Endothelial cell (in vitro differentiated cells): ENCODE results near the gene NAPB. TPM values are rescaled to one million over a fixed set of nuclear protein-coding genes. Genes with fewer than 3 reads are reported as not detected.

Experiments used
- DNase-seq: peaks from one replicate; pipeline ENCODE4 v3.0.0; 2021; ENCODE audit warnings: low spot score
- H3K27ac Mint-ChIP-seq: one replicate; pipeline ENCODE4 v1.8.0; 2021; ENCODE audit warnings: mixed read lengths, inconsistent platforms; ENCODE audit not compliant: unreplicated experiment
- H3K27me3 Mint-ChIP-seq: one replicate; pipeline ENCODE4 v1.8.0; 2021; ENCODE audit warnings: mild to moderate bottlenecking, moderate library complexity, mixed read lengths, inconsistent platforms; ENCODE audit not compliant: unreplicated experiment
- H3K36me3 Mint-ChIP-seq: one replicate; pipeline ENCODE4 v1.8.0; 2021; ENCODE audit warnings: mild to moderate bottlenecking, low read depth, mixed read lengths, inconsistent platforms; ENCODE audit not compliant: unreplicated experiment
- H3K4me1 Mint-ChIP-seq: one replicate; pipeline ENCODE4 v1.8.0; 2021; ENCODE audit warnings: mild to moderate bottlenecking, mixed read lengths, inconsistent platforms; ENCODE audit not compliant: unreplicated experiment
- H3K4me3 Mint-ChIP-seq: one replicate; pipeline ENCODE4 v1.8.0; 2021; ENCODE audit warnings: mild to moderate bottlenecking, mixed read lengths, inconsistent platforms; ENCODE audit not compliant: unreplicated experiment
- H3K9me3 Mint-ChIP-seq: one replicate; pipeline ENCODE4 v1.8.0; 2021; ENCODE audit warnings: mixed read lengths, inconsistent platforms; ENCODE audit not compliant: unreplicated experiment
- CTCF ChIP-seq: fragments of 200-600 bp; sonication (generic); IDR thresholded peaks from one replicate; pipeline ENCODE4 v1.5.0; 2021; ENCODE audit warnings: antibody characterized with exemption; ENCODE audit not compliant: unreplicated experiment
- total RNA-seq: library from RNA; stranded (reverse); fragmentation: NEBNext Ultra II Directional; extraction: Animal tissue kit (Norgen Biotek cat#: 25700); gene quantifications from one replicate; pipeline ENCODE4 v1.2.1, GENCODE V29; 2021; ENCODE audit not compliant: unreplicated experiment

Gene NAPB
- total RNA-seq, 1 donor from 2014 or later, result 9.6 TPM

GRCh38 chr20:23379772-23380171 is 41.5 kb downstream of the NAPB start:
- no peaks in the 10 kb centered on the region for H3K9me3 Mint-ChIP-seq
- peaks cover 31% of the 10 kb centered on the region for H3K36me3 Mint-ChIP-seq
- peaks cover 13% of the 10 kb centered on the region for H3K4me1 Mint-ChIP-seq
- no peak for TF ChIP-seq CTCF
- no peak overlapping the region for H3K27ac Mint-ChIP-seq
- DNase-seq, result no peak
- no peak overlapping the region for H3K4me3 Mint-ChIP-seq
- no peaks in the 10 kb centered on the region for H3K27me3 Mint-ChIP-seq

GRCh38 chr20:23375827-23376226 is 45.5 kb downstream of the NAPB start:
- H3K4me1 Mint-ChIP-seq, result no peaks in the 10 kb centered on the region
- H3K9me3 Mint-ChIP-seq, result no peaks in the 10 kb centered on the region
- no peak overlapping the region for H3K27ac Mint-ChIP-seq
- no peaks in the 10 kb centered on the region for H3K27me3 Mint-ChIP-seq
- DNase-seq, result no peak
- no peak overlapping the region for H3K4me3 Mint-ChIP-seq
- peaks cover 22% of the 10 kb centered on the region for H3K36me3 Mint-ChIP-seq
- TF ChIP-seq CTCF, result no peak

- no peak for TF ChIP-seq CTCF
- DNase-seq, result no peak
- Mint-ChIP-seq H3K4me1 (no peaks in the 10 kb centered on the region), H3K27me3 (no peaks in the 10 kb centered on the region), H3K27ac (no peak overlapping the region), H3K4me3 (no peak overlapping the region), H3K36me3 (peaks cover 33% of the 10 kb centered on the region), H3K9me3 (no peaks in the 10 kb centered on the region)
Observed at GRCh38 chr20:23374441-23374840, 46.8 kb downstream of the NAPB start.

- no peaks in the 10 kb centered on the region for H3K27me3 Mint-ChIP-seq
- H3K27ac Mint-ChIP-seq, result no peak overlapping the region
- H3K4me3 Mint-ChIP-seq, result no peak overlapping the region
- no peak for TF ChIP-seq CTCF
- DNase-seq, result no peak
- H3K36me3 Mint-ChIP-seq, result peaks cover 22% of the 10 kb centered on the region
- no peaks in the 10 kb centered on the region for H3K4me1 Mint-ChIP-seq
- H3K9me3 Mint-ChIP-seq, result no peaks in the 10 kb centered on the region
Observed at GRCh38 chr20:23371496-23371895, 49.8 kb downstream of the NAPB start.

GRCh38 chr20:23370873-23371272 is 50.4 kb downstream of the NAPB start:
- DNase-seq, result no peak
- no peak for TF ChIP-seq CTCF
- peaks cover 2% of the 10 kb centered on the region for H3K27me3 Mint-ChIP-seq
- H3K27ac Mint-ChIP-seq, result no peak overlapping the region
- peaks cover 23% of the 10 kb centered on the region for H3K36me3 Mint-ChIP-seq
- H3K4me1 Mint-ChIP-seq, result no peaks in the 10 kb centered on the region
- peak overlapping the region; percentile 1 for H3K4me3 Mint-ChIP-seq
- no peaks in the 10 kb centered on the region for H3K9me3 Mint-ChIP-seq
